Measurements from ENCODE around the gene ARSJ.

The ARSJ gene

GRCh38 chr4:113976741-113977525 is 2.5 kb downstream of the ARSJ start:
- Histone ChIP-seq H3K9me3 (ENCODE audit: insufficient read depth, low read depth, low read length) (no peaks in the 10 kb centered on the region), H3K9ac (ENCODE audit: low read depth, low read length, poor library complexity, severe bottlenecking) (no peak overlapping the region), H3K36me3 (ENCODE audit: insufficient read depth, low read length) (no peaks in the 10 kb centered on the region), H3K9me2 (replicated peaks; ENCODE audit: low read depth, low read length) (no peaks in the 10 kb centered on the region), H3K4me3 (ENCODE audit: low read length, poor library complexity, severe bottlenecking) (no peak overlapping the region), H2AFZ (ENCODE audit: low read length) (no peak overlapping the region), H4K20me1 (ENCODE audit: insufficient read depth, low read length, poor library complexity, severe bottlenecking) (no peaks in the 10 kb centered on the region), H3K4me2 (ENCODE audit: low read depth, low read length, poor library complexity, severe bottlenecking) (no peak overlapping the region), H3F3A (ENCODE audit: low read depth) (no peaks in the 10 kb centered on the region), H3K4me1 (ENCODE audit: insufficient read depth, low read length, poor library complexity, severe bottlenecking) (peaks cover 10% of the 10 kb centered on the region), H3K79me2 (ENCODE audit: insufficient read depth, low read length) (no peaks in the 10 kb centered on the region), H3K27me3 (ENCODE audit: insufficient read depth, low read length, poor library complexity, severe bottlenecking) (no peaks in the 10 kb centered on the region)
- TF ChIP-seq EZH2phosphoT487 (IDR thresholded peaks at IDR 0.05; ENCODE audit: borderline replicate concordance) (no peak), CTCF (conservative IDR thresholded peaks at IDR 0.05; ENCODE audit: low read length) (no peak)

GRCh38 chr4:113975578-113975977 is 3.9 kb downstream of the ARSJ start:
- Histone ChIP-seq H3K4me2 (ENCODE audit: low read depth, low read length, poor library complexity, severe bottlenecking) (no peak overlapping the region), H3K9ac (ENCODE audit: low read depth, low read length, poor library complexity, severe bottlenecking) (no peak overlapping the region), H3K4me1 (ENCODE audit: insufficient read depth, low read length, poor library complexity, severe bottlenecking) (peaks cover 10% of the 10 kb centered on the region), H3K36me3 (ENCODE audit: insufficient read depth, low read length) (no peaks in the 10 kb centered on the region), H3K79me2 (ENCODE audit: insufficient read depth, low read length) (no peaks in the 10 kb centered on the region), H3K27me3 (ENCODE audit: insufficient read depth, low read length, poor library complexity, severe bottlenecking) (no peaks in the 10 kb centered on the region), H3F3A (ENCODE audit: low read depth) (no peaks in the 10 kb centered on the region), H2AFZ (ENCODE audit: low read length) (no peak overlapping the region), H3K9me3 (ENCODE audit: insufficient read depth, low read depth, low read length) (no peaks in the 10 kb centered on the region), H4K20me1 (ENCODE audit: insufficient read depth, low read length, poor library complexity, severe bottlenecking) (no peaks in the 10 kb centered on the region), H3K4me3 (ENCODE audit: low read length, poor library complexity, severe bottlenecking) (no peak overlapping the region), H3K9me2 (replicated peaks; ENCODE audit: low read depth, low read length) (no peaks in the 10 kb centered on the region)
- TF ChIP-seq EZH2phosphoT487 (IDR thresholded peaks at IDR 0.05; ENCODE audit: borderline replicate concordance) = no peak
- TF ChIP-seq CTCF (conservative IDR thresholded peaks at IDR 0.05; ENCODE audit: low read length) = no peak

- TF ChIP-seq EZH2phosphoT487 (IDR thresholded peaks at IDR 0.05; ENCODE audit: borderline replicate concordance) = no peak
- TF ChIP-seq CTCF (conservative IDR thresholded peaks at IDR 0.05; ENCODE audit: low read length) = no peak
- Histone ChIP-seq H3K36me3 (ENCODE audit: insufficient read depth, low read length) (no peaks in the 10 kb centered on the region), H3K27me3 (ENCODE audit: insufficient read depth, low read length, poor library complexity, severe bottlenecking) (no peaks in the 10 kb centered on the region), H3F3A (ENCODE audit: low read depth) (no peaks in the 10 kb centered on the region), H3K9ac (ENCODE audit: low read depth, low read length, poor library complexity, severe bottlenecking) (no peak overlapping the region), H3K9me2 (replicated peaks; ENCODE audit: low read depth, low read length) (no peaks in the 10 kb centered on the region), H3K4me2 (ENCODE audit: low read depth, low read length, poor library complexity, severe bottlenecking) (no peak overlapping the region), H3K9me3 (ENCODE audit: insufficient read depth, low read depth, low read length) (no peaks in the 10 kb centered on the region), H3K4me1 (ENCODE audit: insufficient read depth, low read length, poor library complexity, severe bottlenecking) (peaks cover 10% of the 10 kb centered on the region), H3K4me3 (ENCODE audit: low read length, poor library complexity, severe bottlenecking) (no peak overlapping the region), H3K79me2 (ENCODE audit: insufficient read depth, low read length) (no peaks in the 10 kb centered on the region), H2AFZ (ENCODE audit: low read length) (no peak overlapping the region), H4K20me1 (ENCODE audit: insufficient read depth, low read length, poor library complexity, severe bottlenecking) (no peaks in the 10 kb centered on the region)
Observed at GRCh38 chr4:113974467-113974866, 5.0 kb downstream of the ARSJ start.
